Stimulated activated CD4-positive, alpha-beta T cell treated with anti-CD3 and anti-CD28 coated beads, Interleukin-1b, Interleukin-23, amount 100 ng/mL, for 24 hours (primary cell): Measurements from ENCODE around the gene MRRF.

Experiments used
- DNase-seq, 4 experiments: peaks; one replicate each; pipeline ENCODE4 v3.0.0-alpha.2; 2020; ENCODE audit warnings: low read depth in 4 of 4, low spot score in 1 of 4

The MRRF gene

GRCh38 chr9:122331523-122331927 is 66.8 kb downstream of the MRRF start:
- DNase-seq: no peak

GRCh38 chr9:122332083-122332482 is 67.4 kb downstream of the MRRF start:
- no peak for DNase-seq

- DNase-seq: no peak
Observed at GRCh38 chr9:122332644-122333043, 68.0 kb downstream of the MRRF start.

- DNase-seq: no peak
Observed at GRCh38 chr9:122333169-122333808, 68.6 kb downstream of the MRRF start.

GRCh38 chr9:122334916-122335315 is 70.2 kb downstream of the MRRF start:
- no peak for DNase-seq

- DNase-seq: no peak
Observed at GRCh38 chr9:122336189-122336588, 71.5 kb downstream of the MRRF start.

- DNase-seq: no peak
Observed at GRCh38 chr9:122336866-122337555, 72.3 kb downstream of the MRRF start.

GRCh38 chr9:122337556-122337929 is 72.9 kb downstream of the MRRF start:
- no peak for DNase-seq

GRCh38 chr9:122338536-122338935 is 73.9 kb downstream of the MRRF start:
- DNase-seq: no peak

- no peak for DNase-seq
Observed at GRCh38 chr9:122338994-122339393, 74.3 kb downstream of the MRRF start.

GRCh38 chr9:122339579-122339978 is 74.9 kb downstream of the MRRF start:
- no peak for DNase-seq

GRCh38 chr9:122340161-122340560 is 75.5 kb downstream of the MRRF start:
- no peak for DNase-seq

GRCh38 chr9:122342323-122343050 is 77.8 kb downstream of the MRRF start:
- DNase-seq: no peak

GRCh38 chr9:122346478-122347347 is 82.0 kb downstream of the MRRF start:
- no peak for DNase-seq

- DNase-seq: no peak
Observed at GRCh38 chr9:122347348-122348287, 82.9 kb downstream of the MRRF start.

- no peak for DNase-seq
Observed at GRCh38 chr9:122348288-122348777, 83.7 kb downstream of the MRRF start.

- no peak for DNase-seq
Observed at GRCh38 chr9:122348791-122349190, 84.1 kb downstream of the MRRF start.

GRCh38 chr9:122349201-122349600 is 84.5 kb downstream of the MRRF start:
- no peak for DNase-seq

- DNase-seq: peak; percentile 58 to 73 (median 61)
Observed at GRCh38 chr9:122350577-122351355, 86.1 kb downstream of the MRRF start.
